Neural cell (in vitro differentiated cells): ENCODE data around the gene SPHKAP.

Experiments
- CTCF ChIP-seq: fragments of 450-650 bp; IDR thresholded peaks from 2 replicates; pipeline ENCODE4 v1.5.1; 2014; ENCODE audit warnings: antibody characterized with exemption, mild to moderate bottlenecking, moderate library complexity; ENCODE audit not compliant: poor library complexity, severe bottlenecking
- MXI1 ChIP-seq: fragments of 450-650 bp; conservative IDR thresholded peaks from 2 replicates; pipeline ENCODE4 v1.6.1; 2014; ENCODE audit warnings: antibody characterized with exemption, mild to moderate bottlenecking; ENCODE audit not compliant: poor library complexity, severe bottlenecking
- POLR2AphosphoS5 ChIP-seq: IDR thresholded peaks from 2 replicates; pipeline ENCODE4 v1.6.1; 2012

- no peak for TF ChIP-seq POLR2AphosphoS5
- no peak for TF ChIP-seq CTCF
- TF ChIP-seq MXI1 = no peak
Measured at GRCh38 chr2:228144961-228145360, 36.5 kb downstream of the SPHKAP start.
